HG02884 (cell line): ENCODE measurements around the gene SRSF2.
"Not testable (repeated sequence)": the region's sequence is repeated elsewhere in the genome, so short reads cannot be mapped to it uniquely, and the experiment has no call there.

Experiments used
- ATAC-seq: cut with Tn5 transposase; IDR thresholded peaks from one replicate; pipeline ENCODE4 v1.9.1; 2021; ENCODE audit warnings: mild to moderate bottlenecking, moderate library complexity; ENCODE audit not compliant: unreplicated experiment

SRSF2 gene

GRCh38 chr17:76737082-76737675 is at the start of gene SRSF2:
TSS of gene SRSF2 (minus strand) at chr17:76737331. CDS start at chr17:76737160, 171 bp downstream.
- ATAC-seq: peak; percentile 57

- ATAC-seq: no peak
Observed at GRCh38 chr17:76784926-76785325, 47.8 kb upstream of the SRSF2 start.

GRCh38 chr17:76783146-76783545 is 46.0 kb upstream of the SRSF2 start:
- ATAC-seq: no peak

GRCh38 chr17:76781056-76781982 is 44.2 kb upstream of the SRSF2 start:
- no peak for ATAC-seq

- no peak for ATAC-seq
Observed at GRCh38 chr17:76775021-76775600, 38.0 kb upstream of the SRSF2 start.

GRCh38 chr17:76772842-76773525 is 35.9 kb upstream of the SRSF2 start:
- ATAC-seq: no peak

GRCh38 chr17:76758570-76758969 is 21.4 kb upstream of the SRSF2 start:
- ATAC-seq: no peak

GRCh38 chr17:76757256-76757655 is 20.1 kb upstream of the SRSF2 start:
- no peak for ATAC-seq

GRCh38 chr17:76755285-76755684 is 18.2 kb upstream of the SRSF2 start:
- no peak for ATAC-seq

- ATAC-seq: no peak
Observed at GRCh38 chr17:76753061-76753961, 16.2 kb upstream of the SRSF2 start.

GRCh38 chr17:76752006-76752405 is 14.9 kb upstream of the SRSF2 start:
- no peak for ATAC-seq

- no peak for ATAC-seq
Observed at GRCh38 chr17:76751416-76751993, 14.4 kb upstream of the SRSF2 start.

- no peak for ATAC-seq
Observed at GRCh38 chr17:76748657-76749056, 11.5 kb upstream of the SRSF2 start.

GRCh38 chr17:76747716-76748363 is 10.7 kb upstream of the SRSF2 start:
- no peak for ATAC-seq

GRCh38 chr17:76745785-76746184 is 8.7 kb upstream of the SRSF2 start:
- ATAC-seq: not testable (repeated sequence)

- ATAC-seq: no peak
Observed at GRCh38 chr17:76744747-76745146, 7.6 kb upstream of the SRSF2 start.

- ATAC-seq: no peak
Observed at GRCh38 chr17:76742958-76743357, 5.8 kb upstream of the SRSF2 start.

GRCh38 chr17:76740329-76741118 is 3.4 kb upstream of the SRSF2 start:
- ATAC-seq: no peak
